ENCODE results near the gene FAM120C.

Gene FAM120C

DNA sequence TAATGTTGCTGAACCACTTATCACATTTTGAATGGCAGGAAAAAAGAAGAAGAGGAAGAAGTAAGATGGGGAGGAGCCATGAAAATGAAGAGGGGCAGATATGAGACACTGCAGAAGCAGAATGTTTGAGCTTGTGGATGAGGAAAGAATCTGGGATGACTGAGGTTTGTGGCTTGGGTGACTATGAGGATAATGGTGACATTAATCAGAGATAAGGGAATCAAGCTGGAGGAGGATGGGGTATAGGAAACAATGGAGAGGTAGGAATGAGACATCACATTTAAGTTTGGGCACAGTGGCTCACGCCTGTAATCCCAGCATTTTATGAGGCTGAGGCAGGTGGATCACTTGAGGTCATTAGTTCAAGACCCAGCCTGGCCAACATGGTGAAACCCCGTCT is 119.7 kb downstream of the FAM120C start:
- TF ChIP-seq, protein P1, sequence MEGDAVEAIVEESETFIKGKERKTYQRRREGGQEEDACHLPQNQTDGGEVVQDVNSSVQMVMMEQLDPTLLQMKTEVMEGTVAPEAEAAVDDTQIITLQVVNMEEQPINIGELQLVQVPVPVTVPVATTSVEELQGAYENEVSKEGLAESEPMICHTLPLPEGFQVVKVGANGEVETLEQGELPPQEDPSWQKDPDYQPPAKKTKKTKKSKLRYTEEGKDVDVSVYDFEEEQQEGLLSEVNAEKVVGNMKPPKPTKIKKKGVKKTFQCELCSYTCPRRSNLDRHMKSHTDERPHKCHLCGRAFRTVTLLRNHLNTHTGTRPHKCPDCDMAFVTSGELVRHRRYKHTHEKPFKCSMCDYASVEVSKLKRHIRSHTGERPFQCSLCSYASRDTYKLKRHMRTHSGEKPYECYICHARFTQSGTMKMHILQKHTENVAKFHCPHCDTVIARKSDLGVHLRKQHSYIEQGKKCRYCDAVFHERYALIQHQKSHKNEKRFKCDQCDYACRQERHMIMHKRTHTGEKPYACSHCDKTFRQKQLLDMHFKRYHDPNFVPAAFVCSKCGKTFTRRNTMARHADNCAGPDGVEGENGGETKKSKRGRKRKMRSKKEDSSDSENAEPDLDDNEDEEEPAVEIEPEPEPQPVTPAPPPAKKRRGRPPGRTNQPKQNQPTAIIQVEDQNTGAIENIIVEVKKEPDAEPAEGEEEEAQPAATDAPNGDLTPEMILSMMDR (IDR thresholded peaks at IDR 0.05; ENCODE audit: poor library complexity, severe bottlenecking): no peak
- Histone ChIP-seq H3K27ac (ENCODE audit: poor library complexity, severe bottlenecking) (no peak overlapping the region), H3K4me1 (ENCODE audit: insufficient read depth, poor library complexity, severe bottlenecking) (no peaks in the 10 kb centered on the region), H3K36me3 (ENCODE audit: low read depth) (no peaks in the 10 kb centered on the region), H3K9me3 (ENCODE audit: severe bottlenecking) (no peaks in the 10 kb centered on the region), H3K4me3 (ENCODE audit: severe bottlenecking) (no peak overlapping the region), H3K27me3 (ENCODE audit: insufficient read depth, poor library complexity, severe bottlenecking) (no peaks in the 10 kb centered on the region)
- DNase-seq (ENCODE audit: low spot score): no peak
- ATAC-seq (ENCODE audit: low read depth): no peak

DNA sequence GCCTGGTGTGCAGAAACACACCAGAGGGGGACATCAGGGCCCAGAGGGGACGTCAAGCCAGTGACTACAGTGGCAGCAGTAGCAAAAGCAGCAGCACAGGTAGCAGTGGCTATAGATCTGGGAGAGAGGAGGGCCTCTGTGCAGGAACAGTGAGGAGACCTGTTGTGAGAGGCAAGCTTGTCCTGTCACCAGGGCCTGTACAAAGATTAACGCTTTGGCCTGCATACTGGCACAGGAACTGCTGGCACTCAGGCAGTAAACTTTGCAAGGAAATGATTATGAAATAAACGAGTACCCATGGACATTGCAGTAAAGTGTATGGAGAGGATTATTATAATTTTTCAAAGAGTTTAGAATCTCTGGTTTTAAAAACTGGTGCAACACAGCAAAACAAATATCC is 133.3 kb downstream of the FAM120C start:
- H3K36me3 ChIP-seq (ENCODE audit: low read depth): no peaks in the 10 kb centered on the region

DNA sequence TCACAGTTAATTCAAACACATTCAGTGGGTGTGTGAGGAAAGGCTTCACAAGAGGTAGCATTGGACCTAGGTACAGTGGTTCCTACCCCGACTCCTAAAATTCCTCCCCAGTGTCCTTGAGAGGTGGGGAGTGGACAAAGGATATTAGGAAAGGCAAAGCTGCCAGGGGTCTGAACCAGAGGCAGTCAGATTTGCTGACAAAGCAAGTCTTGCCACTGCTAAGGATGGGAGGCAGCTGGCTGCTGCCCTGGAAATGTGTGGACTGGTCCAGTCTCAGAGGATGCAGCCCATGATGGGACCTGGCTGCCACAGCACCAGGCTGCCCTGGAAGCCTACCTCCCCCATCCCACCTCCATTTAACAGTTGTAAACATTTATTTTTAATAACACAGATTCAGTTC is 134.6 kb downstream of the FAM120C start:
- no peaks in the 10 kb centered on the region for H3K36me3 ChIP-seq (ENCODE audit: low read depth)
- no peak overlapping the region for H3K4me3 ChIP-seq (ENCODE audit: severe bottlenecking)
- no peaks in the 10 kb centered on the region for H3K27me3 ChIP-seq (ENCODE audit: insufficient read depth, poor library complexity, severe bottlenecking)
- no peaks in the 10 kb centered on the region for H3K4me1 ChIP-seq (ENCODE audit: insufficient read depth, poor library complexity, severe bottlenecking)
- H3K9me3 ChIP-seq (ENCODE audit: severe bottlenecking): no peaks in the 10 kb centered on the region
- no peak for DNase-seq (ENCODE audit: low spot score)
- TF ChIP-seq, protein P1 (IDR thresholded peaks at IDR 0.05; ENCODE audit: poor library complexity, severe bottlenecking): no peak
- no peak overlapping the region for H3K27ac ChIP-seq (ENCODE audit: poor library complexity, severe bottlenecking)
- no peak for ATAC-seq (ENCODE audit: low read depth)

More for the DNA sequence above, 133.3 kb downstream of the FAM120C start:
- H3K4me1 ChIP-seq (ENCODE audit: insufficient read depth, poor library complexity, severe bottlenecking): no peaks in the 10 kb centered on the region
- TF ChIP-seq, protein P1 (IDR thresholded peaks at IDR 0.05; ENCODE audit: poor library complexity, severe bottlenecking): no peak
- H3K27ac ChIP-seq (ENCODE audit: poor library complexity, severe bottlenecking): no peak overlapping the region
- no peak for DNase-seq (ENCODE audit: low spot score)
- no peak for ATAC-seq (ENCODE audit: low read depth)
- no peak overlapping the region for H3K4me3 ChIP-seq (ENCODE audit: severe bottlenecking)
- no peaks in the 10 kb centered on the region for H3K9me3 ChIP-seq (ENCODE audit: severe bottlenecking)
- no peaks in the 10 kb centered on the region for H3K27me3 ChIP-seq (ENCODE audit: insufficient read depth, poor library complexity, severe bottlenecking)

DNA sequence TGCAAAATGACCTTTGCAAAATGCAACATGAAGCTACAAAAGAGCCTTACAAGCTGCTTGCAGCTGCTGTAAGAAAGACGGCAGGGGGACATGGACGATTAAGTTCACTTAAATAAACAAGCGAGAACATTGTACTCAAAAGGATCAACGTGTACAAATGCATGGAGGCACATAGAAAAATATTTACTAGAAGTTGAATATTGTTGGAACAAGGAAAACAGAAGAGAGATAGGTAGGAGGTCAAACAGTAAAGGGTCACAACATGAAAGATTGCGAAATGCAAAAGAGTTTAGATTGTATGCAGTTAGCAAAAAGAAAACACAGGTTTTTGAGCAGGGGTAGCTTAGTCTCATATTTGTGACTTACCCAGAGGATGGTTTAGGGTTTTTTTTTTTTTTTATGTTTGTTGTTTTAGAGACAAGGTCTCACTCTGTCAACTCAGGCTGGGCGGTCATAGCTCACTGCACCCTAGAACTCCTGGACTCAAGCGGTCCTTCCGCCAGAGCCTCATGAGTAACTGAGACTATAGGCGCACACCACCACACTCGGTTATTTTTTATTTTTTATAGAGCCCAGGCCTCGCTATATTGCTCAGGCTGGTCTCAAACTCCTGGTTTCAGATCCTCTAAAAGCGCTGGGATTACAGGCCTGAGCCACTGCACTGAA is 137.4 kb downstream of the FAM120C start:
- Histone ChIP-seq H3K36me3 (ENCODE audit: low read depth) (peaks cover 3% of the 10 kb centered on the region; the same call in 1 of the 2 replicates), H3K27ac (ENCODE audit: poor library complexity, severe bottlenecking) (no peak overlapping the region), H3K4me3 (ENCODE audit: severe bottlenecking) (no peak overlapping the region), H3K27me3 (ENCODE audit: insufficient read depth, poor library complexity, severe bottlenecking) (no peaks in the 10 kb centered on the region), H3K4me1 (ENCODE audit: insufficient read depth, poor library complexity, severe bottlenecking) (no peaks in the 10 kb centered on the region), H3K9me3 (ENCODE audit: severe bottlenecking) (no peaks in the 10 kb centered on the region)
- TF ChIP-seq, protein P1 (IDR thresholded peaks at IDR 0.05; ENCODE audit: poor library complexity, severe bottlenecking): no peak
- ATAC-seq (ENCODE audit: low read depth) (no peak), DNase-seq (ENCODE audit: low spot score) (no peak)

DNA sequence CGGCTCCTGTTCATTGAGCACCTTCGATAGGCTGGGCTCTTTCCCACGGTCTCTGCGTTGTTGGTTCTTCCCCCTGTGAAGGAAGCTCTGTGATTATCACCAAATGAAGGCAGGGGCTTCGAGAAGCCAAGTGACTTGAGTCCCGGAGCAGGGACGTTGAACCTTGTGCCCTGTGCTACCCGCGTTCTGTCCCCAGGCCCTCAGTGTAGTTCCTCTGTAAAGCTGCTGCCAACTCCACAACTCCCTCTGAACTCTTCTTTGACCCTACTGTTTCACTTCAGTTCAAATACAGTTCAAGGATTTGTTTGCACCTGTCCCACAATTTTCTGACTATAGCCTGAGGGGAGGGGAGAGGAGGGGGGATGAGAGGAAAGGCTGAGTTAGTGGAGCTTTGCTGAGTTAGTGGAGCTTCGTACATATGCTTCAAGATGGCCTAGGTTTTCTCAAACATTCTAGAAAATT is 138.1 kb downstream of the FAM120C start:
- Histone ChIP-seq H3K4me1 (ENCODE audit: insufficient read depth, poor library complexity, severe bottlenecking) (no peaks in the 10 kb centered on the region), H3K27me3 (ENCODE audit: insufficient read depth, poor library complexity, severe bottlenecking) (no peaks in the 10 kb centered on the region), H3K36me3 (ENCODE audit: low read depth) (peaks cover 9% of the 10 kb centered on the region; the same call in 1 of the 2 replicates), H3K4me3 (ENCODE audit: severe bottlenecking) (peak overlapping the region; percentile 61), H3K27ac (ENCODE audit: poor library complexity, severe bottlenecking) (peak overlapping the region; percentile 74), H3K9me3 (ENCODE audit: severe bottlenecking) (no peaks in the 10 kb centered on the region)
- TF ChIP-seq, protein P1 (IDR thresholded peaks at IDR 0.05; ENCODE audit: poor library complexity, severe bottlenecking): no peak
- no peak for ATAC-seq (ENCODE audit: low read depth)
- no peak for DNase-seq (ENCODE audit: low spot score)

Data from RWPE2 (cell line).